ENCODE data around the gene EBF3.

The EBF3 gene

GRCh38 chr10:129963641-129964501 lies at the start of gene EBF3:
EBF3 (minus strand) TSS chr10:129964274; CDS start chr10:129963768, 506 bp downstream.
- DNase-seq (ENCODE audit: low read depth in 1 of 2, low spot score in 1 of 2) = no peak

GRCh38 chr10:130013335-130014262 lies 49.5 kb upstream of the EBF3 start:
- DNase-seq (ENCODE audit: low read depth in 1 of 2, low spot score in 1 of 2) = no peak

- DNase-seq (ENCODE audit: low read depth in 1 of 2, low spot score in 1 of 2) = no peak
Measured at GRCh38 chr10:130012129-130012528, 48.1 kb upstream of the EBF3 start.

GRCh38 chr10:130010653-130011052 lies 46.6 kb upstream of the EBF3 start:
- no peak for DNase-seq (ENCODE audit: low read depth in 1 of 2, low spot score in 1 of 2)

- no peak for DNase-seq (ENCODE audit: low read depth in 1 of 2, low spot score in 1 of 2)
Measured at GRCh38 chr10:130009228-130009627, 45.2 kb upstream of the EBF3 start.

- DNase-seq (ENCODE audit: low read depth in 1 of 2, low spot score in 1 of 2) = no peak
Measured at GRCh38 chr10:130003787-130004613, 39.9 kb upstream of the EBF3 start.

- no peak for DNase-seq (ENCODE audit: low read depth in 1 of 2, low spot score in 1 of 2)
Measured at GRCh38 chr10:130003166-130003565, 39.1 kb upstream of the EBF3 start.

GRCh38 chr10:130002606-130003005 lies 38.5 kb upstream of the EBF3 start:
- no peak for DNase-seq (ENCODE audit: low read depth in 1 of 2, low spot score in 1 of 2)

- DNase-seq (ENCODE audit: low read depth in 1 of 2, low spot score in 1 of 2) = no peak
Measured at GRCh38 chr10:130000918-130001317, 36.8 kb upstream of the EBF3 start.

- no peak for DNase-seq (ENCODE audit: low read depth in 1 of 2, low spot score in 1 of 2)
Measured at GRCh38 chr10:129999140-129999539, 35.1 kb upstream of the EBF3 start.

- no peak for DNase-seq (ENCODE audit: low read depth in 1 of 2, low spot score in 1 of 2)
Measured at GRCh38 chr10:129993621-129994020, 29.5 kb upstream of the EBF3 start.

GRCh38 chr10:129992356-129992755 lies 28.3 kb upstream of the EBF3 start:
- no peak for DNase-seq (ENCODE audit: low read depth in 1 of 2, low spot score in 1 of 2)

GRCh38 chr10:129982825-129983224 lies 18.8 kb upstream of the EBF3 start:
- no peak for DNase-seq (ENCODE audit: low read depth in 1 of 2, low spot score in 1 of 2)

GRCh38 chr10:129978980-129979379 lies 14.9 kb upstream of the EBF3 start:
- no peak for DNase-seq (ENCODE audit: low read depth in 1 of 2, low spot score in 1 of 2)

GRCh38 chr10:129978322-129978721 lies 14.2 kb upstream of the EBF3 start:
- DNase-seq (ENCODE audit: low read depth in 1 of 2, low spot score in 1 of 2) = no peak

GRCh38 chr10:129977794-129978193 lies 13.7 kb upstream of the EBF3 start:
- no peak for DNase-seq (ENCODE audit: low read depth in 1 of 2, low spot score in 1 of 2)

GRCh38 chr10:129973674-129974059 lies 9.6 kb upstream of the EBF3 start:
- no peak for DNase-seq (ENCODE audit: low read depth in 1 of 2, low spot score in 1 of 2)

- DNase-seq (ENCODE audit: low read depth in 1 of 2, low spot score in 1 of 2) = no peak
Measured at GRCh38 chr10:129972966-129973673, 9.0 kb upstream of the EBF3 start.

GRCh38 chr10:129972145-129972965 lies 8.3 kb upstream of the EBF3 start:
- DNase-seq (ENCODE audit: low read depth in 1 of 2, low spot score in 1 of 2) = no peak
